IPS DF 19.7 (cell line): ENCODE results near the gene DRAM1.
"Not testable (repeated sequence)": the region's sequence is repeated elsewhere in the genome, so short reads cannot be mapped to it uniquely, and the experiment has no call there.

Source experiments
- DNase-seq: peaks from one replicate; pipeline ENCODE4 v3.0.0-alpha.2; 2013; ENCODE audit warnings: low read depth, low spot score

The DRAM1 gene

GRCh38 chr12:101876861-101877805 lies at the start of gene DRAM1:
Gene DRAM1, plus strand, starts transcription at chr12:101877580. Its CDS starts 210 bp downstream, at chr12:101877790.
- DNase-seq = no peak

- no peak for DNase-seq
Observed at GRCh38 chr12:101828463-101829196, 48.8 kb upstream of the DRAM1 start.

- DNase-seq = no peak
Observed at GRCh38 chr12:101829639-101830366, 47.6 kb upstream of the DRAM1 start.

- DNase-seq = no peak
Observed at GRCh38 chr12:101830367-101831325, 46.7 kb upstream of the DRAM1 start, which contains the start of gene GNPTAB. Gene GNPTAB, minus strand, starts transcription at chr12:101830959. Its CDS starts 284 bp downstream, at chr12:101830675.

GRCh38 chr12:101832030-101832429 lies 45.4 kb upstream of the DRAM1 start:
- DNase-seq = no peak

GRCh38 chr12:101838628-101839323 lies 38.6 kb upstream of the DRAM1 start:
- no peak for DNase-seq

- DNase-seq = no peak
Observed at GRCh38 chr12:101839324-101840283, 37.8 kb upstream of the DRAM1 start.

GRCh38 chr12:101841069-101841468 lies 36.3 kb upstream of the DRAM1 start:
- DNase-seq = no peak

- DNase-seq = no peak
Observed at GRCh38 chr12:101845137-101845711, 32.2 kb upstream of the DRAM1 start.

- no peak for DNase-seq
Observed at GRCh38 chr12:101847325-101847724, 30.1 kb upstream of the DRAM1 start.

GRCh38 chr12:101850199-101850598 lies 27.2 kb upstream of the DRAM1 start:
- DNase-seq = no peak

GRCh38 chr12:101852998-101853397 lies 24.4 kb upstream of the DRAM1 start:
- no peak for DNase-seq

GRCh38 chr12:101854747-101855146 lies 22.6 kb upstream of the DRAM1 start:
- DNase-seq = no peak

- no peak for DNase-seq
Observed at GRCh38 chr12:101855364-101855884, 22.0 kb upstream of the DRAM1 start.

- no peak for DNase-seq
Observed at GRCh38 chr12:101855976-101856375, 21.4 kb upstream of the DRAM1 start.

GRCh38 chr12:101856614-101857013 lies 20.8 kb upstream of the DRAM1 start:
- DNase-seq = not testable (repeated sequence)

- no peak for DNase-seq
Observed at GRCh38 chr12:101857043-101857558, 20.3 kb upstream of the DRAM1 start.

- DNase-seq = no peak
Observed at GRCh38 chr12:101858361-101858760, 19.0 kb upstream of the DRAM1 start.
